H9 (cell line): ENCODE measurements around the gene LRIG3. TPM values are rescaled to one million over a fixed set of nuclear protein-coding genes. Genes with fewer than 3 reads are reported as not detected.

Experiments used
- DNase-seq: peaks from one replicate; pipeline ENCODE4 v3.0.0-alpha.2; 2017
- H2AFZ ChIP-seq: one replicate; pipeline ENCODE4 v1.6.1; 2013; ENCODE audit warnings: mild to moderate bottlenecking, low read length, control low read depth, moderate library complexity
- H2AK5ac ChIP-seq: 2 replicates; pipeline ENCODE4 v1.6.1; 2013; ENCODE audit warnings: low read length, control low read depth, mixed read lengths; ENCODE audit not compliant: insufficient read length
- H2BK120ac ChIP-seq: one replicate; pipeline ENCODE4 v1.6.1; 2013; ENCODE audit warnings: low read depth, mild to moderate bottlenecking, low read length, control low read depth, inconsistent platforms; ENCODE audit not compliant: poor library complexity, severe bottlenecking
- H2BK12ac ChIP-seq: 2 replicates; pipeline ENCODE4 v1.6.1; 2013; ENCODE audit warnings: low read length, control low read depth, mixed read lengths, low read depth; ENCODE audit not compliant: insufficient read length
- H2BK15ac ChIP-seq: 2 replicates; pipeline ENCODE4 v1.6.1; 2013; ENCODE audit warnings: low read depth, low read length, control low read depth
- H2BK20ac ChIP-seq: one replicate; pipeline ENCODE4 v1.6.1; 2013; ENCODE audit warnings: low read depth, mild to moderate bottlenecking, low read length, control low read depth, inconsistent platforms; ENCODE audit not compliant: poor library complexity, severe bottlenecking
- H2BK5ac ChIP-seq: 2 replicates; pipeline ENCODE4 v1.6.1; 2013; ENCODE audit warnings: low read length, control low read depth, mixed read lengths; ENCODE audit not compliant: insufficient read length
- H3K14ac ChIP-seq: 2 replicates; pipeline ENCODE4 v1.6.1; 2013; ENCODE audit warnings: low read length, control low read depth; ENCODE audit not compliant: insufficient read depth
- H3K18ac ChIP-seq: 2 replicates; pipeline ENCODE4 v1.6.1; 2013; ENCODE audit warnings: low read depth, mild to moderate bottlenecking, mixed read lengths, low read length, control low read depth; ENCODE audit not compliant: insufficient read length
- H3K23ac ChIP-seq: 2 replicates; pipeline ENCODE4 v1.6.1; 2013; ENCODE audit warnings: low read length, control low read depth, mixed read lengths, low read depth; ENCODE audit not compliant: insufficient read length
- H3K23me2 ChIP-seq: 2 replicates; pipeline ENCODE4 v1.6.1; 2013; ENCODE audit warnings: low read depth, mild to moderate bottlenecking, mixed read lengths, low read length, control low read depth; ENCODE audit not compliant: insufficient read length, poor library complexity, severe bottlenecking
- H3K27ac ChIP-seq: 2 replicates; pipeline ENCODE4 v1.5.1; 2013; ENCODE audit warnings: low read length, control low read depth, mixed read lengths, low read depth; ENCODE audit not compliant: insufficient read length
- H3K27me3 ChIP-seq: 2 replicates; pipeline ENCODE4 v1.6.1; 2013; ENCODE audit warnings: low read length, control low read depth, inconsistent platforms; ENCODE audit not compliant: insufficient read depth
- H3K4ac ChIP-seq: 2 replicates; pipeline ENCODE4 v1.6.1; 2013; ENCODE audit warnings: low read depth, mild to moderate bottlenecking, control low read depth, inconsistent platforms, low read length, moderate library complexity
- H3K4me1 ChIP-seq: 2 replicates; pipeline ENCODE4 v1.6.1; 2013; ENCODE audit warnings: low read length, control low read depth, inconsistent platforms; ENCODE audit not compliant: insufficient read depth
- H3K4me2 ChIP-seq: 2 replicates; pipeline ENCODE4 v1.6.1; 2013; ENCODE audit warnings: low read length, control low read depth, mixed read lengths; ENCODE audit not compliant: insufficient read length, insufficient read depth
- H3K56ac ChIP-seq: 2 replicates; pipeline ENCODE4 v1.6.1; 2013; ENCODE audit warnings: low read depth, mild to moderate bottlenecking, mixed read lengths, low read length, control low read depth; ENCODE audit not compliant: insufficient read length
- H3K79me1 ChIP-seq: 2 replicates; pipeline ENCODE4 v1.6.1; 2013; ENCODE audit warnings: low read depth, mild to moderate bottlenecking, moderate library complexity, low read length, control low read depth, inconsistent platforms; ENCODE audit not compliant: insufficient read depth, poor library complexity, severe bottlenecking
- H3K79me2 ChIP-seq: 2 replicates; pipeline ENCODE4 v1.6.1; 2013; ENCODE audit warnings: low read length, control low read depth, inconsistent platforms; ENCODE audit not compliant: insufficient read depth
- H3K9ac ChIP-seq: 2 replicates; pipeline ENCODE4 v1.6.1; 2013; ENCODE audit warnings: low read length, control low read depth, mixed read lengths; ENCODE audit not compliant: insufficient read length; ENCODE audit errors: extremely low read depth
- H3K9me3 ChIP-seq: one replicate; pipeline ENCODE4 v1.6.1; 2013; ENCODE audit warnings: low read depth, low read length, inconsistent platforms; ENCODE audit not compliant: control insufficient read depth
- H3T11ph ChIP-seq: one replicate; pipeline ENCODE4 v1.6.1; 2013; ENCODE audit warnings: mild to moderate bottlenecking, low read length, control low read depth, inconsistent platforms
- H4K20me1 ChIP-seq: one replicate; pipeline ENCODE4 v1.6.1; 2013; ENCODE audit not compliant: control insufficient read depth, insufficient read length, insufficient read depth
- H4K5ac ChIP-seq: 2 replicates; pipeline ENCODE4 v1.6.1; 2013; ENCODE audit warnings: low read depth, mild to moderate bottlenecking, mixed read lengths, low read length, control low read depth; ENCODE audit not compliant: insufficient read length
- H4K8ac ChIP-seq: replicated peaks from 2 replicates; pipeline ENCODE4 v1.6.1; 2013; ENCODE audit warnings: low read length, control low read depth, mixed read lengths, low read depth; ENCODE audit not compliant: insufficient read length
- H4K91ac ChIP-seq: 2 replicates; pipeline ENCODE4 v1.6.1; 2013; ENCODE audit warnings: low read depth, mild to moderate bottlenecking, moderate library complexity, mixed read lengths, low read length, control low read depth; ENCODE audit not compliant: insufficient read length
- H3K27ac Mint-ChIP-seq, 3 experiments: 2 replicates in 2 of 3; 3 replicates in 1 of 3; pipeline ENCODE4 v1.8.0; 2020 to 2021; ENCODE audit warnings: mixed read lengths in 3 of 3, mild to moderate bottlenecking in 1 of 3, moderate library complexity in 1 of 3
- H3K27me3 Mint-ChIP-seq: 2 replicates; pipeline ENCODE4 v1.8.0; 2021; ENCODE audit warnings: low read depth, mild to moderate bottlenecking, moderate library complexity, mixed read lengths
- H3K36me3 Mint-ChIP-seq, 3 experiments: 2 replicates in 2 of 3; 3 replicates in 1 of 3; pipeline ENCODE4 v1.8.0; 2020 to 2021; ENCODE audit warnings: low read depth in 3 of 3, mixed read lengths in 3 of 3; ENCODE audit not compliant: insufficient read depth in 1 of 3
- H3K4me1 Mint-ChIP-seq, 2 experiments: 2 replicates each; pipeline ENCODE4 v1.8.0; 2020; ENCODE audit warnings: mixed read lengths in 2 of 2
- H3K4me3 Mint-ChIP-seq, 2 experiments: 2 replicates in 1 of 2; 3 replicates in 1 of 2; pipeline ENCODE4 v1.8.0; 2020 to 2021; ENCODE audit warnings: mild to moderate bottlenecking in 2 of 2, mixed read lengths in 2 of 2, moderate library complexity in 1 of 2
- H3K9me3 Mint-ChIP-seq, 2 experiments: 2 replicates in 1 of 2; 3 replicates in 1 of 2; pipeline ENCODE4 v1.8.0; 2020; ENCODE audit warnings: mild to moderate bottlenecking in 2 of 2, mixed read lengths in 2 of 2, moderate library complexity in 1 of 2
- CTCF ChIP-seq: fragments of 200-600 bp; sonication (generic); conservative IDR thresholded peaks from 3 replicates; pipeline ENCODE4 v1.8.0; 2021; ENCODE audit warnings: antibody characterized with exemption, mild to moderate bottlenecking
- WGBS: extraction: QIAGEN DNeasy Blood & Tissue Kit; methylation state at CpG from one replicate; pipeline ENCODE4 v1.1.7; 2013; ENCODE audit warnings: missing lambda C conversion rate, low lambda C conversion rate, mixed read lengths; ENCODE audit not compliant: insufficient read length; ENCODE audit errors: extremely low coverage; 5-methylcytosine and 5-hydroxymethylcytosine counted together
- total RNA-seq: library from RNA; stranded (reverse); gene quantifications from 2 replicates; pipeline ENCODE4 v1.2.1, GENCODE V29; 2021

The LRIG3 gene
- total RNA-seq, 1 experiment from 2014 or later = 10.9 TPM

DNA sequence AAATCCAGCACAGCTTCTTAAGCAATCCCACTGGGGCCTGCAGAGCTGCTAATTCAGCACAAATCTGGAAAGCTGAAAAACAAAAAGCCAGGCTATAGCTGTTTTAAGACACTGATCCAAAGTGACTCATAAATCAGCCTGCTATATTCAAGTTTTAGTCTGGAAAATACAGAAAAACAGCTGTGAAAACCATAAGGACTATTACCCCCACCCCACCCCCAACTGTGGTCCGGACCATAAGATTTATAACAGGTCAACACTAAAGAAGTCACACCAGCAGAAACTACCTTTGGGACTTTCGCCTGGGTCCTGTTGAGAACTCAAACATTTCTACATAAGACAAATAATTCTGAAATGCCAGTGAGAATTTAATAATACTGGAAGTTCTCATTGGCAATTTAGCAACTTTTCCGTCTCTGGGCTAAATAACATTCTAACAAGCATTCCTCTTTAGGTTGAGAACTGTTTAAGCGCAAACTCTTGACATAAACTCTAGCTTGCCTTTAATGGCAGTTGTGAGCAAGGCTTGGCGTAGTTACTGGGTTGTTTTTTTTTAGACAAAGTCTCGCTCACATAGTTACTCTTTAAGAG is 3.3 kb downstream of the LRIG3 start:
- no peak overlapping the region for H3K4me2 ChIP-seq
- no peaks in the 10 kb centered on the region for H4K20me1 ChIP-seq
- Mint-ChIP-seq H3K4me3 (peak overlapping the region in 1 of 2 experiments; percentile 60; a peak in 1 of 5 replicates), H3K27ac (peak overlapping the region in 1 of 3 experiments; percentile 22; a peak in 3 of 7 replicates), H3K9me3 (no peaks in the 10 kb centered on the region), H3K4me1 (peaks cover 49 to 50% of the 10 kb centered on the region in 2 experiments), H3K27me3 (peaks cover 9% of the 10 kb centered on the region), H3K36me3 (peaks cover 12 to 17% (median 15%) of the 10 kb centered on the region in 3 experiments)
- no peak for DNase-seq
- no peak overlapping the region for H3K4ac ChIP-seq
- no peak overlapping the region for H2BK15ac ChIP-seq
- H4K8ac ChIP-seq = no peak overlapping the region
- H3K27ac ChIP-seq = no peak overlapping the region
- H3T11ph ChIP-seq = no peak overlapping the region
- peaks cover 2% of the 10 kb centered on the region; the same call in 1 of the 2 replicates for H3K4me1 ChIP-seq
- H2AFZ ChIP-seq = no peak overlapping the region
- no peak overlapping the region for H4K91ac ChIP-seq
- H3K23ac ChIP-seq = no peak overlapping the region
- H3K23me2 ChIP-seq = peaks cover 14% of the 10 kb centered on the region
- H3K56ac ChIP-seq = no peak overlapping the region
- no peaks in the 10 kb centered on the region for H3K79me1 ChIP-seq
- no peak overlapping the region for H2AK5ac ChIP-seq
- H3K14ac ChIP-seq = no peak overlapping the region
- H2BK120ac ChIP-seq = no peak overlapping the region
- no peak overlapping the region for H2BK5ac ChIP-seq
- H3K9ac ChIP-seq = no peak overlapping the region
- H4K5ac ChIP-seq = no peak overlapping the region
- TF ChIP-seq CTCF = no peak
- H3K18ac ChIP-seq = no peak overlapping the region
- peaks cover 2% of the 10 kb centered on the region; the same call in 1 of the 2 replicates for H3K27me3 ChIP-seq
- H3K9me3 ChIP-seq = no peaks in the 10 kb centered on the region
- WGBS = no CpG with 5 or more reads among the region's 6 CpGs
- no peak overlapping the region for H2BK12ac ChIP-seq
- no peaks in the 10 kb centered on the region for H3K79me2 ChIP-seq
- H2BK20ac ChIP-seq = no peak overlapping the region
